ENCODE data around the gene CPNE2. TPM values are rescaled to one million over a fixed set of nuclear protein-coding genes. Genes with fewer than 3 reads are reported as not detected.
A peak's percentile ranks its signal among the peaks of the same experiment; 100 is the strongest.
"Not testable (repeated sequence)": the region's sequence is repeated elsewhere in the genome, so short reads cannot be mapped to it uniquely, and the experiment has no call there.

Gene CPNE2
- polyA plus RNA-seq, 1 donor, result 24.8 TPM

DNA sequence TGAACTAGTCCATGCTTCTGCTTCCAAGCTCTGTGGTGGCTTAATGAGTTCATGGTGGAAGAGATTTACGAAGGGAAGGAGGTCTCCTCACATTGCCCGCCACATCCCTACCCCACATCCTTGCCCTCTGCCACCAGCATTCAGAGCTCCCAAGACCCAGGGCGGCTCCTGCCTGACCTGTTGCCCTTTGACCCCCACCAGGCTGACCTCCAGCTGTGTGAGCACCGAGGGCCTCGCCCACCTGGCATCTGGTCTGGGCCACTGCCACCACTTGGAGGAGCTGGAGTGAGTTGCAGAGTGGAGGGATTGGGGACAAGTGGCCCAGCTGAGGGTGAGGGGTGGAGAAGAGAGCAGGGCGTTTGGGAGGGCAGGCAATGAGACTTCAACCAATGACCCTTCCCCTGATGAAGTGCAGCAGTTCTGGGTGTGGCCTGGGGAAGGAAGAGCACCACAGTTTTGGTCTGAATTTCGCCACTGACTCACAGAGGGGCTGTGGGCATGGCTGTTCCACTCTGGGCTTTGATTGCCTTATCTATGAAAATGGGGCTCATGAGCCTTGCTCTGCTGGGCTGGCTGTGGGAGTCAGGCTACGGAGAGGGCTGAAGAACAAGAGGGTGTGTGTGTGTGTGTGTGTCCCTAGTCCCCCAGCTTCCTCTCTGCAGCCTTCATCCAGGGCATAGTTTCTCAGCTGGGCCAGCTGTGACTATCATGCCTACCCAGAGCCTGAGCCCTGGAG, 22.6 kb upstream of the CPNE2 start:
- DNase-seq, result no peak

DNA sequence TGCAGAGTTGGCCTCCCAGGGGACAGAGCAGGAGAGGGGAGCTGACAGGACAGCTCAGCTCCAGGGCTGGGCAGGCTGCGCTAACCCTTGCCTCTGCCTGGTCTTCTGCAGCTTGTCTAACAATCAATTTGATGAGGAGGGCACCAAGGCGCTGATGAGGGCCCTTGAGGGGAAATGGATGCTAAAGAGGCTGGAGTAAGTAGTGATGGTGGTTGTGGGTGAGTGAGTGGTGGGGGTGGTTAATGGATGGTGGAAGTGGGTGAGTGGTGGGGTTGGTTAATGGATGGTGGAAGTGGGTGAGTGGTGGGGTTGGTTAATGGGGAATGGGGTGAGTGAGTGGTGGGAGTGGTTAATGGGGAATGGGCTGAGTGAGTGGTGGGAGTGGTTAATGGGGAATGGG, 22.0 kb upstream of the CPNE2 start:
- no peak for DNase-seq

DNA sequence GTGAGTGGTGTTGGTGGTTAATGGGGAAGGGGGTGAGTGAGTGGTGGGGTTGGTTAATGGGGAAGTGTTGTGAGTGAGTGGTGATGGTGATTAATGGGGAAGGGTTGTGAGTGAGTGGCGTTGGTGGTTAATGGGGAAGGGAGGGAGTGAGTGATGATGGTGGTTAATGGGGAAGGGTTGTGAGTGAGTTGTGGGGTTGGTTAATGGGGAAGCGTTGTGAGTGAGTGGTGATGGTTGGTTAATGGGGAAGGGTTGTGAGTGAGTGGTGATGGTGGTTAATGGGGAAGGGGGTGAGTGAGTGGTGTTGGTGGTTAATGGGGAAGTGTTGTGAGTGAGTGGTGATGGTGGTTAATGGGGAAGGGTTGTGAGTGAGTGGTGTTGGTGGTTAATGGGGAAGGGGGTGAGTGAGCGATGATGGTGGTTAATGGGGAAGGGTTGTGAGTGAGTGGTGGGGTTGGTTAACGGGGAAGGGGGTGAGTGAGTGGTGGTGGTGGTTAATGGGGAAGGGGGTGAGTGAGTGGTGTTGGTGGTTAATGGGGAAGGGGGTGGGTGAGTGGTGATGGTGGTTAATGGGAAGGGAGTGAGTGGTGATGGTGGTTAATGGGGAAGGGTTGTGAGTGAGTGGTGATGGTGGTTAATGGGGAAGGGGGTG, 21.2 kb upstream of the CPNE2 start:
- DNase-seq, result not testable (repeated sequence)

DNA sequence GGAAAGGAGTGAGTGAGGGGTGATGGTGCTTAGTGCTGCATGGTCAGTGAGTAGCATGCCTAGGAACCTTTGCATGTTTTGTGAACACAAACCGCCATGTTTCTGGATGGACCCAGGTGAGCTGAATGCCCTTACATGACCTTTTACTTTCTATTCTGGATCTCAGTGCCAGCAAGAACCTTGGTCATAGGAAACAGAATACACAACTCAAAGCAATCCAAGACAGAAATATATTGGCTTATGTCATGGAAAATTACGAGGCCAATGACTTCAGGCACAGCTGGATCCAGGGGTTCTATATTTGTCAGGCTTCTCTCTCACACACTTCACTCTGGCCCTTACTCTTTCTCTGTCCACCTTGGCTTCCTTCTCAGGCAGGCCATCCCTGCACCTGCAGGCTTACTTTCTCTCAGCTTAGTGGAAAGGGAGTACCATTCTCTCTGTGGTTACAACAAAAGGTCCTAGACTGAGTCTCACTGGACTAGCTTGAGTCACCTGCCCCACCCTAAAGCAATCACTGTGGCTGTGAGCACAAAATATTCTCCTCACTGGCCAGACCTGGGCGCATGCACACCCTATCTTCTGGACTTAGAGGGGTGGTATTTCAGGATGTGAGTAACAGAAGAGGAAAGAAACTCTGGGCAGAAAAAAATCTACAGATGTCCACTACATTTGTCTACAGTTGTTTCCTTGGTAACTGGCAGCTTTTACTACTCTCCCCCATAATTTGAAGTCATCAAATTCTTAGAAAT, 20.4 kb upstream of the CPNE2 start:
- DNase-seq, result peak; percentile 58

DNA sequence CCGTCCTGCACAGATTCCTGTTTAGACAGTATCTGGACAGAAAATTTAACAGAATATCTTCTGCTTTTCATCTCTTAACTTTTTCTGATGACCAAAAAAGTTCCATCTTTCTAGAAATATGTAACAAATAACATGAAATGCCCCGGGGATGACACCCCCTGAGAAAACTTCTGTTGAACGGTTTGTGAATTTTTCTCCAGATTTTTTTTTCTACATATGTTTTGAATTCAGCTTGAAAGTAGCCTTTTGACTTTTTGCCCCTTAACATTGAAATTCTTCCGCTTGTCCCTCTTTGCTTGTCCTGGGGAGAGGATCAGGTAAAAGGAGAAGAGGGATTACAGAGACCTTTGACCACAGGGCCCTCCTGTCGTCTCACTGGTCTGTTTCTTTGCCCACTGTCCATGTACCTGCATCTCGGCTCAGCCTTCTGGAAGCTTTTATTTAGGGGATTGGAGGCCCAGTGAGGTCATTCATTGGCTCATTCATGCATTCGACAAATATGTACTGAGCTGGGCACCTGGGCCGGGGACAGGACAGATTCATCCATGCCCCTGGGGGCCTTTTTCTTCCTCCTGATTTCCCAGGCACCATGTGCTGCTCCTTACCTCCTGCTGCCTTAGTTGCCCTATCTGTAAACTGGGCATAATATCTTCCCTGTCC, 19.6 kb upstream of the CPNE2 start:
- peak; percentile 42 for DNase-seq

DNA sequence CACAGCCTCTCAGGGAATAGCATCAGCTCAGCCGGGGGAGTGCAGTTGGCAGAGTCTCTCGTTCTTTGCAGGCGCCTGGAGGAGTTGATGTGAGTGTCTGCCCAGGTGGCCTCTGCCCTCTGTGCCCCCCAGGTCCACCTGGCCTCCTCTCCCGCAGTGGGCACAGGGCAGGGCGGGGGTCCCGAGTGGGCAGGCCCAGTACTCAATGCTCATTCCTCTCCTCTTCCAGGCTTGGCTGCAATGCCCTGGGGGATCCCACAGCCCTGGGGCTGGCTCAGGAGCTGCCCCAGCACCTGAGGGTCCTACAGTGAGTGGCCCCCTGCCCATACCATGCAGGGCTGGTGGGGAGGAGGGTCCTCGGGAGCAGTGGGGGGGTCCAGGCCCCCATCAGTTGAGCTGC, 14.7 kb upstream of the CPNE2 start:
- DNase-seq, result no peak

DNA sequence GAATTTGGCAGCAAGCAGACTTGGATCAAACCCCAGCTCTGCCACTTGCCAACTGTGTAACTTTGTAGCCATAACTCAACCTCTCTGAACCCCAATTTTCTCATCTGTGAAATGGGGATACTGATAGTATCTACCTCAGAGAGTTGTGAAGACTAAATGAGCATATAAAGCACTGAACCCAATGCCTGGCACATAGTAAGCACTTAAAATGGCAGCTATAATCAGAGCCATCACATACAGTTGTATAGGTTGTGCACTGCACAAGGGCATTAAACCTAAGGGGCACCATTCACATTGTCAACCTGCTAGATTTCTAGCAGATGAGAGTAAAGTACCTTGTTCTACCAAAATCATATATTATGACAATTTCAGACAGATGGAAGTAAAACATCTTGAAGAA, 10.6 kb upstream of the CPNE2 start:
- DNase-seq, result no peak

DNA sequence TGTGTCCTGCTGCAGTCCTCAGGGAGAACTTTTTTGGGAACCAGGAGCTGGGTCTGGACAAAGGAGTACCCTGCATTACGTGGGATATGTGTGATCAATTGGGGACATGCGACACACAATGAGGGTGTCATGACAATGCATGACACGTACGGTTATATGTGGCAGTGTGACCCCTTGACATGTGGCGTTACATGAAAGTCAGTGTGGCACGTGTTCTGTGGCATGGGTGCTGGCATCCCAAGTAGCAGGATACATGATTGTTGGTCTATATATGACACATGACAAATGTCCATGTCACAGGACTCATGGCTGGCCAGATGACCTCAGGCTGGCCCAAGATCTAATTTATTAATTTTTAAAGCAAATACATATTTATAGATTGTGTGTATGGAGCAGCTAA, 9.7 kb upstream of the CPNE2 start:
- DNase-seq, result no peak

DNA sequence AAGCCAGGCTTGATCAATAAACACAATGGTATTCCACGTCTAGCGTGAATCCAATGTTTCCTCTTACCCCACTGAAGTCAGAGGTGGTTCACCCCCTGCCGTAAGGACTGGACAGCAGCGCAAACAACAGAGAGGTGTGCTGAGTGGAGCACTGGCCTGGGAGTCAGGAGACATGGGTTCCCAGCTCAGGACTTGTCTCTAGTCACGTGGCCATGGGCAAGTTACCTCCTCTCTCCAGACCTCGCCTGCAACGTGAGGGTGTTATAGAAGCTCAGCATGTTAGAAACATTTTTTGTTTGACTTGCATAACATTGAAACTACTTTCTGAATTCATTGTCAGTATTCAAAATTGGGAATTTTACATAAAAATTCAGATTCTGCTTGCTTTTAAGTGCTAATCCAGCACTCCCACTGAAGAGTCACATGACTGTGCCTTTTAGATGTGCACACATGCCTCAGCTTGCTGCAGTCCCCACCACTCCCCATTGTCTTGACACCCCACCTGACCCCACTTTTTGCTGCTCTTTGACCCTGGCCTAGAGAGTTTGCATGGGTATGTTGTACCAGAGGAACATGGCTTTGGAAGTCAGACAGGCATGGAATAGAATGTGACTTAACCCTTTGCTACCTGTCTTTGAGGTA, 8.8 kb upstream of the CPNE2 start:
- DNase-seq, result no peak

DNA sequence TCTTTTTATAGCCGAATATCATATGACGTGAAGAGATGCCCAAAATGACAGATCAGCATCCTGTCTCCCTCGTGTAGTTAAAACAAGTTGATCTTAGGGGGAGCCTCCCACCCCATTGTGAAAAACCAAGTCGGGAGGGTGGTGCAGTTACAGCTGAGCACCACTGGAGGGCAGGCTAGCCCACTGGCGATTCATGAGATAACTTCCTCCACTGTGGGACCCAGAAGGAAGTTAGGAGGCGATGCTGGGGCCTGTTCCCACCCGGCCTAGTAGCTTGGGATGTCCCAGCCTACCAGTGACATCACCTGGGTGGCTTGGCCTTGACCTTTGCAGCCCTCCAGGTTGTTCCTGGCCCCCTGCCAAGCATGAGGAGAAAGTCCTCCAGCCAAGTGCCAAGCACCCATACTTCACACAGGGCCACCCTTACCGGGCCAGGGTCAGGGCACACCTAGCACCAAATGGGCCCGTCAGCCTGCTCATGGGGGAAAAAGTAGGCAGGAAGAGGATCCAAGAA, 8.1 kb upstream of the CPNE2 start:
- peak; percentile 73 for DNase-seq

DNA sequence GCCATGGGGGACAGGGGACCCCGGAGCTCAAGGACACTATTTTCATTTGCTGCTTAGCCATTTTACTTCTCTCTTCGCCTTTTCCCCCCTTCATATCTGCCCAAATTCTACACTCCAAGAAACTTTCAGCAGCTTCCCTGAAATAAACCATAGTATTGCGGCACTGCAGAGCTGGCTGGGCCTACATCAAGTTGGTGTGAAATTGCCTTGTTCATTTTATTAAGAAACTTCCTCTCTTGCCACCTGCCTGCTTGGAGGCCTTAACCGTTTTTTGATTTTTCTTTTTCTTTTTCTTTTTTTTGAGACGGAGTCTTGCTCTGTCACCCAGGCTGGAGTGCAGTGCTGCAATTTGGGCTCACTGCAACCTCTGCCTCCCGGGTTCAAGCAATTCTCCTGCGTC, 7.4 kb upstream of the CPNE2 start:
- no peak for DNase-seq

DNA sequence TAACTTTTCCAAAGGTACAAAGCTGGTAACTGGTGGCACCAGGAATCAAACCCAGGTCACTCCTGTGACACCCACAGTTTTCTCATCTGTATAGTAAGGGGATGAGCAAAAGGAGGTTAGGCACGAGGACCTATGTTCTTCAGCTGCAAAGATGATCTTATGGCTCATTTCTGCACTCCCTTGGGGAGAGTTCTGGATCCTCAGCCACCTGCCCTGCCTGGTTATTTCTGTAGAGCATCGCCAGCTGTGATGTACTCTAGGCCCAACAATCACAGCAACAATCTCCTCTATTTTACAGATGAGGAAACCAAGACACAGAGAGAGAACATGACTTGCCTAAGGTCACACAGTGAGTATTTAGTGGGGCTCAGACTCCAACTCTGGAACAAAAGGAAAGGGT, 5.4 kb upstream of the CPNE2 start:
- no peak for DNase-seq

DNA sequence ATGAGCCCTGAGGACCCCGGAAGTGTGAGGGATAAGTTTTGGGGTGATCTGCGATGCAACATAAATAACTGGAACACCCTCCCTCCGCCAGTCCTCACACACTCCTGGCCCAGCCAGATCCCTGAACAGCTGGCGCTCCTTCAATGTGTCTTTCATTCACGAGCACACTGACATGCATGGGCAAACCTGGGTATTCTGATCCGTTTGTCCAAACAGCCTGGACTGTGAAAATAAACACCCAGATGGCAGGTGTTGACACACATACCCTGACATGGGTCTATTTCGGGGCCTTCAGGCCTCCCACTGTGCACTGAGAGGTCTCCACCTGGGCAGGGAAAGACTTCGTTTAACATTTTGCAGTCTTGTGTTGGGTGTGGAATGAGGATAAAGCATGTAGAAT, 3.0 kb upstream of the CPNE2 start:
- no peak for DNase-seq

DNA sequence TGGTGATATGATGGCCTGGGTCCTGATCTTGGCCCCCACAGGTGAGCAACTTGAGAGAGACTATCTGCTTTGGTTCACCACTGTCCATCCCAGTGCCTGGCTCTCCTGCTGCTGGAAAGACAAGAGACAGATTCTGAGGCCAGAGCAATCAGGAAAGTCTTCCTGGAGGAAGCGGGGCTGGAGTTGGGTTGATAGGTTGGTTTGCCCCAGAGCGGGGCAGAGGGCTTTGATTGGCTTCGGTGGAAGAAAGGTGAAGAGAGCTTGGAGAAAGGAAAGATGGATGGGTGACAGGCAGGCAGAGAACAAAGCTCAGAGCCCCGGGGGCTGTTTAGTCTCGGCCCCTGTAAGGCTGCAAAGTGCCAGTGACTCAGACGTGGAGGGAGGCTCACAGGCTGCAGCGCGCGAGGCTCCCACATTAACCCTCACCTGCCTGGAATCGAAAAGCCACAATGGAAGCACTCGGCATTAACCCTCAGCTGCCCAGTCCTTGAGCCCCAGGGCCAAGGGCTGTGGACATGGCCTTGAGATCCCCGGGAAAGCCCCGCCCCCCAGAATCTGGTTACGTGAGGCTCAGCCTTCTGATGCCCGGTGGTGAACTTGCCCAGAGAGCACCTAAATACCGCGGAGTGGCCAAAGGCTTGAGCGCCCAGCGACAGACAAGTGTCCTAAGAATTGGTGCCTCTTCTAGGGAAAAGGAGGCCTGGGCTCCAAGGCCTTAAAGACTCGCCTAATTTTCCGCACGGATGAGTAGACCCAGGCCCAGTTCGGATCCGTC, 996 bp upstream of the CPNE2 start:
- no peak for DNase-seq

DNA sequence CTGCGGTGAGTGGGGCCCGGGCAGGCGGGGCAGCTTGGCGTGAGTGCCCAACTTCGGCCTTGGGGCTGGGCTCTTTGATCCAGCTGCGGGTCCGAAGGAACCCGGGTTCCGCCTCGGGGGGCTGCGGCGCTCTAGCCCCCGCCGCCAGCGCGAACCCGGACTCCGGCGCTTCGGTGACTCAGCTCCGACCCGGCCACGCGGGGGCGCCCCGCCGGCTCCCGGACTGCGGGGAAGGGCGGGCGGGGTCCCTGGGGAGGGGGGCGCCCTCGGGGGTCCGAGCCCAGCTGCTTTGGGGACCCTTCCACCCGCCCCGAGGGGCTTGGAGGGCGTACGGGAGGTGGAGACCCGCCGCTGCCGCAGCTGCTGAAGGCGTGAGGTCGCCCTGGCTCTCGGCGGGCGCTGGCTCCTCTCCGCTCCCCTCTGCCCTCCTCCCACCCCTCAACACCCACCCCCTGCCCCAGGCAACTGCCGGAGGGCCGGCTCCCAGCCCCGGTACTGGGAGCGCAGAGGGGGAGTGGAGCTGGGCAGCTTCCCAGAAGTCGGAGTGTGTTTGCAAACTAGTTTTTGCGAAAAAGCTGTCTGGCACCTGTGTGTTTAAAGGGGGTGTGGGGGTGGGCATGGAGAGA, 516 bp downstream of the CPNE2 start:
- DNase-seq, result no peak

DNA sequence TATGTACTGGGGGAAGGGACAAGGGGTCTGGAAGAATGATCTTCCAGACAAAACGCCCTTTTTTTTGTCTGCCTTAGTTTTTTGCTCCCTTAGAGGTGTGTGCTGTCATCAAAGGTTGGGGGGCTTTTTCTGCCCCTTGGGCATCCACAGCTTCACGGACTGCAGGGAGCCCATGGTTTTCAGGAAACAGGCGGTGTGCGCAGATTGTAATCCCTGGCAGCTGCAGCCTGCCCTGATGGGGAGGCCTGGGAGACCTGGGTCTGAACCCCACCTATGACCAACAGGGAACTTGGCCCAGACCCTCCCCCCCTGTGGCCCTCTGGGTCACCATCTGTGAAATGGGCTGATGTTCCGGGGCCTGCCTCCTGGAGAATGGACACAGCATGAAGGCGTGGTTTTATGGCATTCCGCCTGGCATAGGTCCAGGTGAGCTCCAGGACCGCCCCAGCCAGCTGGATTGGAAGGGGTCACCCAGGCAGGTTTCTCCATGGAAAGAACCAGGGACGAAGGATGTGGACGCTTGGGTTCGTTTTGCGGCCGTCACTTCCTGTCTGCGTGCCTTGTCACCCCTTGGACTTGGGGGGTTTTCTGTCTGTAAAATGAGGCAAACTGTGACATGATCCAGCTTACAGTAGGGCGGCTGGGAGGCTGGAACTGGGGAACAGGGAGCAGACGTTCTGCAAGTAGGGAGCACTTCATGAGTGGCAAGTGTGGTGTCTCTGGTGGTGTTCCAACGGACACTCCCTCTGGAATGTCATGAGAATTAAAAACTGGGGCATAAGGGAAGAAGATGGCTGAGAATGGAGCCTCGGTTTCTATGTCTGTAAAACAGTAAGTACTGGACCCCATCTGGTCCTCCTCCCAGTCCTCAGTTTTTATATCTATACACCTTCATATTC, 1.5 kb downstream of the CPNE2 start:
- no peak for DNase-seq

DNA sequence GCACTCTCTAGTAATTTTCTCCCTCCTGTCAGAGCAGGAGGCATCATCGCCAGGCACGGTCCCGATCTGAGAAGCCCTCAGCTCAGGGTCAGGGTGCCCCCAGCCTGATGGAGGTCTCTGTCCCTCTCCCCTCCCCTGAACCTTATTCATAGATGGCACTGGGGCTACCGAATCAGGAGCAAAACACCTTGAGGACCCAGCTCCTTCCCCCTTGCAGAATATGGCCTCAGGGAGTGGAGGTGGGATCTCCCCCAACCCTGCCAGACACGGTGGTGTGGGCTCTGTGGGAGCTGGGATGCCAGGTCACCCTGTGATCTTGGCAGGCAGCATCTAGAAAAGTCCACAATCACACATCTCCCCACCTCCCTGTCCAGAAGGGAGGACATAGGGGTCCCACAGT, 2.5 kb downstream of the CPNE2 start:
- no peak for DNase-seq

DNA sequence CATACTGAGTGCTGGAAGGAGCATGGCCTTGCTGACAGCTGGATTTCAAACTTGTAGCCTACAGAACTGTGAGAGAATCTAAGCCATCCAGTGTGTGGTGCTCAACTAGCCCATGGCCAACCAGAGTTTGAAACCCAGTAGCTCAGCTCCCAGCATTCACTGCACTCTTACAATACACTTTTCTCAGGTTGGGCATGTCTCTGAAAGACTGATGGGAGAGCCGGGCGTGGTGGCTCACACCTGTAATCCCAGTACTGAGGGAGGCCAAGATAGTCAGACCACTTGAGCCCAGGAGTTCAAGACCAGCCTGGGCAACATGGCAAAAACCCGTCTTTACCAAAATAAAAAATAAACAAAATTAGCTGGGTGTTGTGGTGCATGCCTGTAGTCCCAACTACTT, 3.8 kb downstream of the CPNE2 start:
- no peak for DNase-seq

DNA sequence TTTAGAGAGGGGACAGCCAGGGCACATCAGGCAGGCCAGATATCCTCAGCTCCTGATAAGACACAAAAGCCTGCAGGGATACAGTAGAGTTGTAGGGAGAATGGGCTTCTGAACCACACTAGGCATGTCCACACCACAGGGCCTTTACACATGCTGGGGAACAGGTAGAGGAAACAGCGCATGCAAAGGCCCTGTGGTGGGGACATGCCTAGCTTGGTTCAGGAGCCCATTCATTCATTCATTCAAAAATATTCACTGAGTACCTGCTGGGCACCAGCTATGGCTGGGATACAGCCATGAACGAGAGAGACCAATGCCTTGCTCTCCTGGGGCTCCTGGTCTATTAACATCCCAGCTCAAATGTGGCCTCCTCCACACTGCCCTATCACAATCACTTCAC, 4.4 kb downstream of the CPNE2 start:
- DNase-seq, result no peak

DNA sequence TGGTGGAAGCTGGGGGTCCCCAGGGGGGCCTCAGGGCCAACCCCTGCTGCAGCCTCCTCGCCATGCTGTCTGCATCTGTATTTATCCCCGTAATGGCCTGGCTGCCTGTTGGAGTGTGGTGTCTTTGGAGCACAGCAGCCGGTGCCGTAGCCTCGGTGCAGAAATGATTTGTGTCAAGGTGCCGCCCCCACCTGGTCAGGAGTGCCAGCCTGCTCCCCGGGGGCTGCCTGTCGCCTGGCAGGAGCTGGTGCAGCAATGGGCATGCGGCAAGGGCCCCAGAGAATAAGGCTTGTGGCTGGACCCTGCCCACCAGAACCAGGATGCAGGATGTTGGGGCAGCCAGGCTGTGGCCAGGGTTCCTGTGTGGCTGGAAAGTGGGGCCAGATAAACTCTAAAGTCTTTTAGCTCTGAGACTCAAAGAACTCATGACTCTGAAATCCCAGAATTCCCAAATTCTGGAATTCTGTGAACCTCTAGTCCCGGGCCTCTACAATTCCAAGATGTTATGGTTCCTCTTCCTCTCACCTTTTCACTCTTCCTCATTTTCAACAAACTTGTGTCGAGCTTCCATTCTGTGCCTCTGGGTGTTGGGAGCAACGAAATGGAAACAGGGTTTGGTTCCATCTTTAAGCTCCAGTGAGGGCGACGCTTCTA, 5.9 kb downstream of the CPNE2 start:
- no peak for DNase-seq
